GM12878 (cell line): ENCODE measurements around the gene SECISBP2.

Experiments
- CTCF ChIP-seq, 3 experiments: IDR thresholded peaks in 2 of 3; conservative IDR thresholded peaks in 1 of 3; 2 replicates each; pipeline ENCODE4 v1.5.1; 2011; ENCODE audit warnings: low read depth in 3 of 3, low read length in 3 of 3, mild to moderate bottlenecking in 3 of 3, control low read depth in 2 of 3, moderate library complexity in 2 of 3, inconsistent platforms in 1 of 3, mixed read lengths in 1 of 3; ENCODE audit not compliant: control insufficient read depth in 2 of 3, insufficient read depth in 1 of 3; ENCODE audit errors: extremely low read depth in 1 of 3
- EED ChIP-seq: sonication (generic); IDR thresholded peaks from 2 replicates; pipeline ENCODE4 v1.6.1; 2016; ENCODE audit warnings: antibody characterized with exemption, low read depth
- EGR1 ChIP-seq, 2 experiments: IDR thresholded peaks; 1 replicate in 1 of 2; 2 replicates in 1 of 2; pipeline ENCODE4 v1.6.1; 2011 to 2012; ENCODE audit warnings: low read depth in 2 of 2, low read length in 2 of 2, borderline replicate concordance in 1 of 2, mild to moderate bottlenecking in 1 of 2, moderate library complexity in 1 of 2
- ELK1 ChIP-seq: IDR thresholded peaks from 2 replicates; pipeline ENCODE4 v1.6.1; 2012; ENCODE audit warnings: low read depth, low read length, improper control_type of control experiment
- IRF4 ChIP-seq: IDR thresholded peaks from 2 replicates; pipeline ENCODE4 v1.6.1; 2011; ENCODE audit warnings: low read depth, low read length
- RAD21 ChIP-seq: IDR thresholded peaks from 2 replicates; pipeline ENCODE4 v1.6.1; 2011; ENCODE audit warnings: mild to moderate bottlenecking, low read depth, low read length, moderate library complexity; ENCODE audit not compliant: insufficient read depth
- REST ChIP-seq: IDR thresholded peaks from 2 replicates; pipeline ENCODE4 v1.6.1; 2012; ENCODE audit warnings: mild to moderate bottlenecking, low read depth, low read length
- SMAD5 ChIP-seq: IDR thresholded peaks from 2 replicates; pipeline ENCODE4 v1.6.1; 2016; ENCODE audit warnings: antibody characterized with exemption, low read depth
- SRF ChIP-seq, 2 experiments: IDR thresholded peaks; 2 replicates each; pipeline ENCODE4 v1.6.1; 2011; ENCODE audit warnings: low read depth in 2 of 2, low read length in 2 of 2, mild to moderate bottlenecking in 1 of 2, moderate library complexity in 1 of 2

- TF ChIP-seq EED (no peak), EGR1 (IDR thresholded peaks at IDR 0.05; ENCODE audit: borderline replicate concordance in 1 of 2, low read depth in 2 of 2, low read length in 2 of 2) (no peak), ELK1 (no peak), REST (no peak), SMAD5 (no peak), IRF4 (no peak), SRF (IDR thresholded peaks at IDR 0.05; ENCODE audit: low read depth in 2 of 2, low read length in 2 of 2) (no peak), CTCF (IDR thresholded peaks at IDR 0.05 in 2 of 3, conservative IDR thresholded peaks at IDR 0.05 in 1 of 3; ENCODE audit: control insufficient read depth in 2 of 3, extremely low read depth in 1 of 3, insufficient read depth in 1 of 3, low read depth in 3 of 3, low read length in 3 of 3) (no peak), RAD21 (no peak)
Observed at GRCh38 chr9:89388868-89389177, 70.5 kb downstream of the SECISBP2 start.
